Left colon (tissue), 2 donors: ENCODE data around the gene RUNX2. TPM values are rescaled to one million over a fixed set of nuclear protein-coding genes. Genes with fewer than 3 reads are reported as not detected.
A peak's percentile ranks its signal among the peaks of the same experiment; 100 is the strongest.

Source experiments
- ATAC-seq: fragments of 200-7000 bp; cut with Tn5 transposase; one replicate; pipeline ENCODE4 v1.9.1; 2020; ENCODE audit warnings: mild to moderate bottlenecking, moderate library complexity
- DNase-seq, 2 donors: peaks; one replicate each; pipeline ENCODE4 v3.0.0-alpha.2; 2020
- intact Hi-C, 2 donors: fragments of 100-400 bp; cut with DNase I in 1 of 2; cut with micrococcal nuclease in 1 of 2; formaldehyde crosslinking; loops; one replicate each; pipeline versions ENCODE4 v1.11.2 to v1.14.0; 2022; cut with DNase I, micrococcal nuclease
- total RNA-seq, 2 donors: library from RNA; stranded (reverse); fragmentation: NEBNext Ultra II Directional; extraction: Animal tissue kit (Norgen Biotek cat#: 25700); gene quantifications; one replicate each; pipeline ENCODE4 v1.2.1, GENCODE V29; 2021
- donor health status: DM: no; HTN: no; CAD: no.
- donor health status: DM: yes; HTN: yes; CAD: no.

RUNX2 gene
- total RNA-seq, 2 donors from 2014 or later = 2.5 to 3.5 TPM

DNA sequence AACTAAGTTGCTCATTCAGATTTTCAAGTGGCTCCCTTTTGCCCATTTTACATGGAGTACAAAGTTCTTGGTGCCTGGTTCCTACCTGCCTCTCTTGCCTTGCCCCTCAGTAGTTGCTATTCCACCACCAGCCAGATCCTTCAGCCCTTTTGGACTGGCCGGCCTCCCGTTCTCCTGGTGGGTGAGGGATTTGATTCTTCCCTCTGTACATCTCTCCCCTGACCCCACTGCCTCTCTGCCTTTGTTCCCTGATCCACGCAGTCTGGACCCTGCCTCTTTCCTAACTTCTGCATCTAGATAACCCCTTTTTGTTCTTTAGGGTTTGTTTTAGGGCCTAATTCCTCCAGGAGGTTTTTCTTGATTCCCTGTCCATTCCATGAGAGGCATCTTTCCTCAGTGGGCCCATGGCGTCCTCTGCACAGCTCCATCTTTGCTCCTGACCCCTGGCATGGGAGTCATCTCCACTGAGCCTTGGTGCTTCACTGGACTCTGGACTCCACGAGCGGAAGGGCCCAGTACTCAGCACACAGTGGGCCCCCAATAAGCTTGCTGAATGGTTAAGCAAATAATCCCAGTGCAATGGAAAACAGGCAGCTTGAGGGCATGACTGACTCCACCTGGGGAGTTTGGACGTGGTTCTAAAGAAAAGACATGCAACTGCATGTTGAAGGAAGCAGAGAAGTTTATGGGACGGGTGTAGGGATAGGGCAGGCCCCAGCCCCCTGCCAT, 358.9 kb downstream of the RUNX2 start:
- no peak for DNase-seq
- no peak for ATAC-seq
- intact Hi-C loops = no loop called here

DNA sequence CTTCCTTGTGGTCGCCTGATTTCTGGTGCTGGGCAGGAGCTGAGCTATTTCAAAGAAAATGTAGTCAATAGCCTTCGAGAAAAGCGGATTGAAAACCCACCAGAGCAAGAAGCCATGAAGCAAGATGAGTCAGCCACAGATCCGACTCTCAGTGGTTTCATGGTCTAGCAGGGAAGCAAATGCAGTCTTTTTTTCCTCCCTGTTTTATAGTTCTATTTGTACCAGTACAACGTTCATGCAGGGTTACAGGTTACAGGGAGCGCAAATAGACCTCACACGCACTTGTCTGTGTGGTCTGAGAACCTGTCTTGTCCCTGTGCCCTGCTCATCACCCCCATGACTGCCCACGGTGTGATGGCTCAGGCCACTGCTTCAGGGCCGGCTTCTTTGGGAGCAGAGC, 359.4 kb downstream of the RUNX2 start:
- intact Hi-C loops = no loop called here
- ATAC-seq (no peak), DNase-seq (no peak)

DNA sequence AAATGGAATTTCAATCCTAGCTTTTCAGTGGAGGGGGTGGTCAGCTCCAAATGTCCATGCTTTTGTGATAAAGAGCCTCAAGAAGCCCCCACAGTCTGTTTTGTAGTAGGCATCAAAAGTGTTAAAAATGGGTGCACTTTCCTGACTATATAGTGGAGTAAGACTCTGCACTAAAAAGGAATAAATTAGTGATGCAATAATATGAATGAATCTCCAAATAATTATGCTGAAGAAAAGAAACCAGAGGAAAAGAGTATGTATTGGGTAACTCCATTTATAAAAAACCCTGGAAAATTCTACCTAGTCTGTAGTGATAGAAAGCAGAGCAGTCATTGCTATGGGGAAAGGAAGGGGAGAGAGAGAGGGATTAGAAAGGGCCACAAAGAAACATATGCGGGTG, 360.1 kb downstream of the RUNX2 start:
- intact Hi-C loops = no loop called here
- DNase-seq = no peak

DNA sequence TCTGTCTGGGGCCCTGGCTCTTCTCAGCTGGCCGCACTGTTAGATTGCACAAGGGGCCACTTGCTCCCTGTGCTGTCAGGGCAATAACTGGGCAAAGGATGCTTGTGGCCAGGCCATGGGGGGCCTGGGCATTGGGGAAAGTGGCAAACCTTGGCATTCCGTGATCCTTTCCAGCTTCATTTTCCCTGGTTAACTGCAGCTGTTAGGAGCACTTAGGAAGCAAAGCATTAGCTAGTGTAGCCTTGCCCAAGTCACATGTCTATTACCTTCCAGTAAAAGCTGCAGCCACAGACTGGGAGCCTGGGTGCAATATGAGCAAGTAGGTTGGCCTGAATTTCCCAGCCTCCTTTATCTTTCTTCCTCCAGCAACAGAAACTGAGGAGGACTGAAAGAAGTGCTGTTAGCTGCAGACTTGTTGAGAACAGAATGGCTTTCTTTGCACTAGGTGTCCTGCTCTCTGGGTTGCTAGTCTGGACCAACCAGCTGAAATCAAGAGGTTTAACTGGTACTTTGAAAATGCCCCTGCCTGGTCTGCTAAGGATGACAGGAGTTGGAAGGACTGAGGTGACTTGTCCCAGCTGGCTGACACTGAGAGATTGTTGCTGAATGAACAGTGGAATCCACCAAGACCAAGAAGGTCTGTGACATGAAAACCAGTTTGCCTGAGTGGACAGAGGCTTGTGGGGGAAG, 361.9 kb downstream of the RUNX2 start:
- no peak for ATAC-seq
- DNase-seq = no peak
- intact Hi-C loops = no loop called here

More for the DNA sequence above, 360.1 kb downstream of the RUNX2 start:
- ATAC-seq = no peak

DNA sequence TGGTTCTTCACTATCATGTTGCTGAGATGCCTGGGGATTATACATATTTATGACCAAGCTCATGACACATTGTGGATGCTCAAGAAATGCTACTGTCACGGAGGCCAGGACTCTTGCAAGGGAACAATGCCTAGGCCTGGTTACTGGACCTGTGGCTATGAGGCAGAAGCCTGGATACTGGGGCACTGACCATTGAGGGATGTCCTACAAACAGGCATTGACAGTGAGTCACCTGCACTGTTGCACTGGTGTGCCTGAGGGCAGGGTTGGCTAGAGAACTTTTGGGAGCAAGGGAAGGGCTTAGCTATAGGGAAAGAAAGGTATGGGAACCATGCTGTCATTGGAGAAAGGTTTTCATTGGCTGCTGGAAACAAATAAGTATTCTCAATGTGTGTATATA, 362.7 kb downstream of the RUNX2 start:
- ATAC-seq (no peak), DNase-seq (no peak)
- intact Hi-C loops = no loop called here

DNA sequence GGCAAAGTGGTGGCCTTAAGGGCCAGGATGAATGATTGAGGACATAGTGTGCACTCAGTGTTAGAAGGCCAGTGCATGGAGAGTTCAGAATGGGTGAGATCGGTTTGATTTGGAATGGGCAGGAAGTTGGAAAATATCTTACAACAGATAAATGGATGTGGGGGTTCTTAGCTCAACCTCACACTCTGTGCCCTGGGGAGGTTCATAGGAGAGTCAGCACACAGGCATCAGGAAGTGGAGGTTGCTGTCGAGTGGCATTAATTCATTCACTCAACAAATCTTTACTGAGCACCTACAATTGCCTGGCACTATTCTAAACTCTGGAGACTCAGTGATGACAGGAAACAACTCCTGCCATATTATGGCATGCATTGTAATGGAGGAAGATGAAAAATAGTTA, 363.3 kb downstream of the RUNX2 start:
- intact Hi-C loops = no loop called here
- ATAC-seq (no peak), DNase-seq (no peak)

DNA sequence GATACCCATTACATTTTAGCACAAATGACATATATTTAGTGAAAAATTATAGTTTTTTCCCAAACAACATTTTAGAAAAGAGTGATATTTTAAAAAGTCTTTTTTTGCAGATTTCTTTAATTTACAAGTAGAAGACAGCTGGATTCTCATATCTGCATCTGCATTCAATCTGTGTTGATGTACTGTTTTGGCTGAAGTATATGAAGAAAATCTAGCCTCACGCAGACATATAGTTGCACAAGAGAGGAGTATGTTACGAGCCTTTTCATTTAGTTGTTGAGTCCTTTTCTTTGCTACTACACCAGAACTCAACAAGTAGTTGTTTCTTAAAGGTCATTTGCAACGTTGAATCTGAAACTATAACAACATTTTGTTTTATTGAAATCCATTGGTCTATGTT, 363.9 kb downstream of the RUNX2 start:
- ATAC-seq = no peak
- DNase-seq = no peak
- intact Hi-C loops = no loop called here

DNA sequence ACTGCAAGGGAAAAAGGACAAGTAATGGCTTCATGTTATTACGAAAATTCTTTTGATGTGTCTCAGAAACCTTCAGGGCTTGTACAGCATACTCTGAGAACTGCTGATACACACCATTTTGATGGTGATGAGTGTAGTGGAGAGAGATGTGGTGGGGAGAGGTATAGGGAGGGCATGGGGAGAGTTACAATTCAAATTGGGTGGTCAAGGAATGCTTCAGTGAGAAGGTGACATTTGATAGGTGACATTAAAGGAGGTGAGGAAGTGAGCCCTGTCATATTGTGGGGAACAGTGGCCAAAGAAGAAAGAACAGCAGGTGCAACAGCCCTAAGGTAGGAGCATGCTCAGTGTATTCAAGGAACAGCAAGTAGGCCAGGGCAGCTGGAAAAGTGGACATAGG, 368.6 kb downstream of the RUNX2 start:
- ATAC-seq = no peak
- intact Hi-C loops = no loop called here
- no peak for DNase-seq

DNA sequence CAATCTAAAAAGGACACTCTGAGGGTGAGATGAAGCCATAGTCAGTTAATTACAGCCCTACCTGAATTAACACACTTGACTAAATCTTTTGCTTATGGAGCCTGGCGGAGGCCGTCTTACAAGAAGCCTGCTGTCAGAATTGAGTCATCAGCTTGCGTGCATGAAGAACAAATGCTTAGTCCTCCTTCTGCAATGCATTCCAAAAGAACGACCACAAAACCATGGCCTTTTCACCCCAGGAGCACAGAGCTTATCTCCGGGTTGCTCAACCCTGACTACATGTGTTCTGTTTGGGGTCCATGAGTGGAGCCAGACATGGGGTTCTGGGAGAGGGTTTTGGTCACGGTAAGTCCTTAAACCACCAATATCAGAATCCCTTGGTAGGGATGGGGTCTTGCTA, 369.5 kb downstream of the RUNX2 start:
- DNase-seq = no peak
- ATAC-seq = no peak
- intact Hi-C loops = no loop called here

DNA sequence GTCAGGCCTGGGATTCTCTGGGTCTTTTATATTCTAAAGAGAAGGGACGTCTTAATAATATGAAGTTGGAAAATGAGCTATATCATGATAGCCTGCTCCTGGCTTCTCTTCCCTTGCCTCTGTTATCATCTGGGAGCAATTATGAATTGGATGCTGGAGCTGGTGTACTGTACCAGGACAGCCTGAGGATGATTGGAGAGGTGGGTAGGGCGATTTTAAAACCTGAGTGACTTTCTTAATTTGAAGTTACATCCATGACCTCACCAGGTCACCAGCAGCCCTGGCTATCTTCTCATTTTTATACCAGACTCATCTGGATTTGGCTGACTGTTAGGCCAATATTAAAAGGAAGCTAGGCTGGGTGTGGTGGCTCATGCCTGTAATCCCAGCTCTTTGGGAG, 369.9 kb downstream of the RUNX2 start:
- no peak for ATAC-seq
- intact Hi-C loops = no loop called here

DNA sequence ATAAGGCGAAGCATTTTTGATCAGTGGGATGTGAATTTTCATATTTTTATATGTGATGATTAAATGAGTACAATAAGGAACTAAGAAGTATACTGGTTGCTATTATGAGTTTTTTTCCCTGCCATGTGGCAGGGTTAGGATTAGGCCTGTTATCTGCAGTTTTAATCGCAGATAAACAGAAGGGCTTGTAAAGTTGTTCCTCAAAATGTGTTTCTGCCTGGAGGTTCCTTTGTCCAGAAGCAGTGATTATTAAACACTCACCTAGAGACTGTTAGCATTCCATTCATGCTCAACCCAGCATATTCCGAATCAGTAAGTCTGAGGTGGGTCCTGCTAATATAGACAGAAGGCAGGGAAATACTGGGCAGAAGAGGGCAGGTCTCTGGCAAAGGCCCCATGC, 371.5 kb downstream of the RUNX2 start:
- DNase-seq (no peak), ATAC-seq (peak; percentile 91)
- intact Hi-C loops = no loop called here

More for the DNA sequence above, 369.9 kb downstream of the RUNX2 start:
- DNase-seq = no peak

DNA sequence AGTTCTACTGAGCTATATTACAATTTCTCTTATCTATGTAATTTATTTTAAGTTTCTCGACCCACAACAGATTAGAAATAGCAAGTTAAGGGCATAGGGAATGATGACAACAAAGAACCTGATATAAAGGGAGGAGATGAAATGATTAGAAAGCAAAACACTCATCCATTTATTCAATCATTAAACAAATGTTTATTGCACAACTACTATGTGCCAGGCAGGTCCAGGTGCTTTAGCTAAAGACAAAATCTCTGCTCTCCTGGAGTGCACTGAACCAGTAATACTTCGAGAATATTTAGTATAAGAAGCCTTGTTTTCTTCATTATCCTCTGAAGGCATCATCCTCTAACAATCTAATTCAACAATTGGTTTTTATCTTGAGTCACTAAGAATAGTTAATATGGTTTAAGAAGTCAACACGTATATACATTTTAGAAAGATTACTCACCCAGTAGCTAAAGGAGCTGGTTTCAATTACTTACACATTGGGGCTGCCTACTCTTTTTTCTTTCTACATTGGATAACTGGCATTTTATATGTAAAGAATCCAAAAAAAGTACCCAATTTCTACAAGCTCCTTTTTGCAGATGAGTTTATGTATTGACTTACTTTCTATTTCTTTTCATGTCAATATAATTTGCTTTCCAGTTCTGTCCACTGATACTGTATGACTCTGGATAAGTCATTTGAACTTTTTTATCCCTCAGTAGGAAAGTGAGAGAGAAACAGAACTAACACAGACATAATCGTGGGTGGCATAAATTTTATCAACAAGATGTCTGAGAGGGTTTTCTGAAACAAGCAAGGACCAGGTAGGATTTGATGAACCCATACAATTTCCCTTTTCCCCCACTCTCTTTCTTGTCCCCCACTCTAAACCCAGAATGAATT, 375.0 kb downstream of the RUNX2 start:
- intact Hi-C loops = no loop called here
- DNase-seq = no peak
- no peak for ATAC-seq

DNA sequence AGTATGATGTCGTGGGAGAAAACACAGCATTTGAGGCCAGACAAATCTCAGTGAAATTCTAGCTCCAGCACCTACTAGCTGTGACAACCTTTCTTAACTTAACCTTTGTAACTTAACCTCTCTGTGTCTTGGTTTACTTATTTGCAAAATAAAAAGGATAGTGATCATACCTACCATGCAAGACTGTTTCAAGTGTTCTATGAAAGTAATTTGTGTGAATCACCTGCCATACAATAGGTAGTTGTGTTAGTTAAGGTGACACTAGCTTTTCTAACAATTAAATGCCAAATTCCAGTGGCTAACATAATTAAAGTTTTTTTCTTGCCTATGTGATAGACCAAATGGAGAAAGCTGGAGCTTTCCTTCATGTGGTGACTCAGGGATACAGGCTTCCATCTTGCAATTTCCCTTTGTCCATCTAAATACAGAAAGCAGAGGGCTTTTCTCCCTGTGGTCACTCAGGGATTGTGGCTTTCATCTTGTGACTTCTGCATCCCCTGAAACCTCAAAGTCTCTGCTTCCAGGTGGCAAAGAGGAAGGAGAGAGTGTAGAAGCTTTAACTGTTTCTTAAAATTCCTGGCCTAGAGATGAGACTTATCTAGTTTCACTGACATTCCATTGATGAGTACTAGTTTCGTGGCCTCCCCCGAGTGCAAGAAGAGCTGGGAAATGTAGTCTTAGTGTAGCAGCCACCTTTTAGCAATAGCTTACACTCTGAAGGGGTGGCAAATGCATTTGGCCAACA, 376.1 kb downstream of the RUNX2 start:
- ATAC-seq (no peak), DNase-seq (no peak)
- intact Hi-C loops = no loop called here

DNA sequence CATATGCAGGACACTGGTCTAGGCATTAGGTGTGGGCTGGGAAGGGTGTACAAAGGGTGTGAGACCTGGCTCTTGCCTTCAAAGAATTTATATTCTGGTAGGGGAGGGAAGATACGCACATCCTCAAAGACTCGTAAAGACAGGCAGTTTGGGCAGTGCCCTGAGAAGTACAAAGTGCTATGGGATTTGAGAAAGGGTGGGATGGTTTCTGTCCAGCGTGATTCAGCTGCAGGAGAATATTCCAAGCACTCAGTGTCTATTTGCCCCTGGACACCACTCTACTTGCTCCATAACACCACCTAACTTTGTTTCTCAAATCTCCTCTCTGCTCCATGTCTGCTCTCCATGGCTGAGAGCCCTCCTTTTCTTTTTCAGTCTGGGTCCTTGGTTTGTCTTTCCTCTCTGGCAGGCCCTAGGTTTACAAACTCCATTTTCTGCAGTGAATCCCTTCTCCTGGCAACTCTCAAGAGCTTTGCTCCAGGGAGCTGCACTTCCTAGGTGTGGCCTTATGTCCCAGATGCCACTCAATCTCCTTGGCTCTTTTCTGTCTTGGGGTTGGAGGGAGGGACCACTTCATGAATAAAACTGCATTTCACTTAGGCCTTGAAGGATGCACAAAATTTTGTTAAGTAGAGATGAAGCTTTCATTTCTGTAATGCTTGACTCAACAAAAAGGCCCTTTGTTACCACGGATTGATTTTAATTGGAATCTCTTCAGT, 377.2 kb downstream of the RUNX2 start:
- ATAC-seq (no peak), DNase-seq (no peak)
- intact Hi-C loops = no loop called here

DNA sequence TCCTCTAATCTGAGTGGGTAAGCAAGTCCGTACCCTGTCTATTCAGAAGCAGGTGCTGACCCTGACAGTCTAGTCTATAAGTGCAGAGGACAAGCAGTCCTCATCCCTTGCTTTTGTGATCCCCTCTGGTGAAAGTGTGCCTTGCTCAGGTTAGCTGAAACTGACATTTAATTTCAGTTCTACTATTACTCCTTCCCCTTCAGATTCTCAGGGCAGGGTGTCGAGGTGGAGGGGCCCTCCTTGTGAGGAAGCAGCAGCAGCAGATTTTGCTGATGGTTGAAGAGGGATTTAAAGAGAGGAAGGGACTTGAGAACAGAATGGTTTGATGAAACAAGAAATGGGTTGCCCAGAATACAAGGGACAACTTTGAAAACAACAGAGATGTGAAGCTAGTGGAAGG, 378.2 kb downstream of the RUNX2 start:
- DNase-seq (no peak), ATAC-seq (no peak)
- intact Hi-C loops = no loop called here

DNA sequence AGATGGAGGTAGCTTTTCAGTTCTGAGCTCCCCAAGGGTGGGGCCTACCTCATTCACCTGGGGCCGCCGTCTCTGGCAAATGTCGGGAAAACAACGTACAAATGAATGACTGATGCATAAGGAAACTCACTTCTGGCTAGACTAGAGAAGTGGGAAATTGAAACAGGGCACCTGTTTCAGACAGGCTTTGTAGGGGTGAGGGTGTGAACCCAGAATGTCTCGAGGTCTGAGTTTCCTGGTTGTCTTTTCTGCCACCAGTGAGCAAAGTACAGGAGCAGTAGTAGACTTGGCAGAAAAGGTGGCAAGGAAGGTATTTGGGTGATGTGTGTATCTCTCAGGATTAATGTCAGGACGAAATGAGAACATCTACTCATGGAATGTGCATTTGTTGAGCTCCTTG, 379.0 kb downstream of the RUNX2 start:
- no peak for ATAC-seq
- intact Hi-C loops = no loop called here
- DNase-seq = no peak

DNA sequence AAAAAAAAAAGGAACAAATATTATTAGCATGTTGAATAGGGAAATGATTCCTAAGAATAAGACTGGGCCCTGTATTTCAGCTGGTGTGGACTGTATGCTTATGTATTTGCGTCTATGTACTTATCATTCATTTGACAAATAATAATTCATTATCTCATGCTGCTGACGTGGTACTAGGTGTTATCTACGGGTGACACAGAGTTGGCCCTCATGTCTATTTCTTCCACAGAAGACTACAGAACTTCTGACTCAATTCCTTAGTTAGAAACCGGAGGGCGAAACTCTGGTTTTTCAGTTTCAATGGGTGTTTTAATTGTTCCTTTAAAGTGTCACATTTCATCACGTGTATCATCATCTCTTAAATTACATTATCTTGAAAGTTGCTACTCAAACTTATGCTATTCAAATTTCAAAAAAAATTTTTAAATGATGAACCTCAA, 381.7 kb downstream of the RUNX2 start:
- no peak for ATAC-seq
- intact Hi-C loops = loop anchor here in 1 of 2 donors (5.0 to 10.0 kb wide), 4 partner anchors 125 to 1225 kb away; no protein-coding TSS in a partner anchor
- DNase-seq = no peak

DNA sequence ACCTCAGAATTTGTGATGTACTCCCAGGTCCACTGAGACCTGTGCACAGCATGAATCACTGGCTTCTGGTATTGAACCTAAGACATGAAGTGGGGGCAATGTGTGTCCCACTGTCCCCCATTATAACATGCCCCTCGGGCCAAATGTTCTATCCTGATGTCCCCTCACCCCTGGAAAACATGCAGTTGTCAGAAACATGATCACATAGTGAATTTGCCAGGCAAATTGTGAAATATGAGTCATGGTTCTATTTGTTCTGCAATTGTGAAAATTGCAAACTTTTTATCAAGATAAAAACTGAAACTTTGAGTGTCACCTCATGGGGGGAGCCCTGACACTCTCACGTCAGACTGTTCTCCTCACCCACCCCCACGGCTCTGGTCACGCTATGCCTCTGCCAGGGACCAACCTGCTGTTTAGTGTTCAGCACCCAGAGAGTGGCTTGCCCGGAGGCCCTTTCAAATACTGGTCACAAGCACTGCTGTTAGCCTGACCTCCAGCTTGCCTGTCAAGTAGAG, 382.2 kb downstream of the RUNX2 start:
- intact Hi-C loops = loop anchor here in 1 of 2 donors (5.0 to 10.0 kb wide), 4 partner anchors 126 to 1226 kb away; no protein-coding TSS in a partner anchor
- no peak for ATAC-seq

More for the DNA sequence above, 382.2 kb downstream of the RUNX2 start:
- peak; percentile 30 to 65 for DNase-seq
